Measurements from ENCODE around the gene PNRC2.

- no peak for TF ChIP-seq EZH2phosphoT487 (IDR thresholded peaks at IDR 0.05; ENCODE audit: insufficient read depth, low read depth)
- no peak for TF ChIP-seq EZH2 (IDR thresholded peaks at IDR 0.05; ENCODE audit: insufficient read depth, poor library complexity, severe bottlenecking)
Measured at GRCh38 chr1:23979387-23979880, 19.8 kb downstream of the PNRC2 start.

Data from GM23248 (cell line).